Rectal smooth muscle tissue (tissue), 1 donor: ENCODE results near the gene SMYD3.

ENCODE experiments used
- H3K27ac ChIP-seq: one replicate; pipeline ENCODE4 v1.7.0; 2013; ENCODE audit warnings: low read depth, low read length, inconsistent platforms
- H3K27me3 ChIP-seq: one replicate; pipeline ENCODE4 v1.7.0; 2013; ENCODE audit warnings: low read length; ENCODE audit not compliant: control insufficient read depth, insufficient read depth
- H3K36me3 ChIP-seq: one replicate; pipeline ENCODE4 v1.7.0; 2013; ENCODE audit warnings: low read length; ENCODE audit not compliant: control insufficient read depth, insufficient read depth
- H3K4me1 ChIP-seq: one replicate; pipeline ENCODE4 v1.7.0; 2013; ENCODE audit warnings: low read length; ENCODE audit not compliant: control insufficient read depth, insufficient read depth
- H3K4me3 ChIP-seq: one replicate; pipeline ENCODE4 v1.7.0; 2013; ENCODE audit warnings: low read length
- H3K9ac ChIP-seq: one replicate; pipeline ENCODE4 v1.7.0; 2013; ENCODE audit warnings: low read length

Gene SMYD3

DNA sequence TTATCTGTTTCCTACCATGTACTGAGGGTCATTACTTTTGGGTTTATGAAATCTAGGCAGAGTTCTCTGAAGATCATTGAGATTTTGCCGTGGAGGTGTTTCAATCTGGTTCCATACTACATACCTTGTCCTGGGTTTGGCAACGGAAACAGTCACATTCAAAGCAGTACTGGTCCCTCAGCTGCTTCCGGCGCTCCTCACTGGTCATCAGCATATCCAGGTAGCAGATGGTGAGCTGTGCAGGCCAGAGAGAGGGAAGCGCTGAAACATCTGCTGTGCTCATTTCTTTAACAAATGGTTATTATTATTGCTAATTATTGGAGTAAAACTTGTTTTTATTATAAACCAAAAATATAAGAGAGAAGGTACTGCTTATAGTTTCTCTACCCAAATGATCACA is 591.7 kb downstream of the SMYD3 start:
- Histone ChIP-seq H3K9ac (no peak overlapping the region), H3K4me3 (no peak overlapping the region), H3K4me1 (no peaks in the 10 kb centered on the region), H3K27ac (no peak overlapping the region), H3K36me3 (no peaks in the 10 kb centered on the region), H3K27me3 (no peaks in the 10 kb centered on the region)

DNA sequence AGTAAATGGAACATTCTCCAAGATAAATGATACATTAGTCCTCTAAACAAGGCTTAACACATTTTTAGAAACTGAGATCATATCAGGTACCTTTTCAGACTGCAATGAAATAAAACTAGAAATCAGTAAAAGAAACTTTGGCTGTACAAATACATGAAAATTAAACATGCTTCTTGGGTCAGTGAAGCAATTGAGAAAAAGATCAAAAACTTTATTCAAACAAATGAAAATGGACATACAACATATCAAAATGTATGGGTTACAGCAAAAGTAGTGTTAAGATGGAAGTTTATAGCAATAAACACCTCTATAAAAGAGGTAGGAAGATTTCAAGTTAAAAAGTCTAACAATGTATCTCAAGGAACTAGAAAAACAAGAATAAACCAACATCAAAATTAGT is 598.5 kb downstream of the SMYD3 start:
- Histone ChIP-seq H3K36me3 (no peaks in the 10 kb centered on the region), H3K4me3 (no peak overlapping the region), H3K27ac (no peak overlapping the region), H3K9ac (no peak overlapping the region), H3K27me3 (no peaks in the 10 kb centered on the region), H3K4me1 (no peaks in the 10 kb centered on the region)

DNA sequence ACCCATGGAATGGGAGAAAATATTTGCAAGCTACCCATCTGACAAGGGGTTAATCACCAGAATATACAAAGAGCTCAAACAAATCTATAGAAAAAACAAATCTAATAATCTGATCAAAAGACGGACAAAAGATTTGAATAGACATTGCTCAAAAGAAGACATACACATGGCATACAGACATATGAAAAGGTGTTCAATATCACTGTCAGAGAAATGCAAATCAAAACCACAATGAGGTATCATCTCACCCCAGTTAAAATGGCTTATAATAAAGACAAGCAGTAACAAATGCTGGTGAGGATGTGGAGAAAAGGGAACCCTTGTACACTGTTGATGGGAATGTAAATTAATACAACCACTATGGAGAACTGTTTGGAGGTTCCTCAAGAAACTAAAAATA is 600.9 kb downstream of the SMYD3 start:
- Histone ChIP-seq H3K4me1 (no peaks in the 10 kb centered on the region), H3K36me3 (no peaks in the 10 kb centered on the region), H3K9ac (no peak overlapping the region), H3K27me3 (no peaks in the 10 kb centered on the region), H3K27ac (no peak overlapping the region), H3K4me3 (no peak overlapping the region)

DNA sequence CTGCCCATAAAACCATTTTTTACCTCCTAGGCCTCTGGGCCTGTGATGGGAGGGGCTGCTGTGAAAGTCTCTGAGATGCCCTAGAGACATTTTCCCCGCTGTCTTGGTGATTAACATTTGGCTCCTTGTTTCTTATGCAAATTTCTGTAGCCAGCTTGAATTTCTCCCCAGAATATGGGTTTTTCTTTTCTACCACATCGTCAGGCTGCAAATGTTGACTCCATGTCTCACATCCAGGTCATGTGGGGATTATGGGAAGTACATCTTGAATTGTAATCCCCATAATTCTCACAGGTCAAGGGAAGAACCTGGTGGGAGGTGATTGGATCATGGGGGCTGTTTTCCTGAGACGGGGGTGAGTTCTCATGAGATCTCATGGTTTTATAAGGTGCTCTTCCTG is 603.2 kb downstream of the SMYD3 start:
- H3K4me3 ChIP-seq, result no peak overlapping the region
- no peaks in the 10 kb centered on the region for H3K27me3 ChIP-seq
- H3K36me3 ChIP-seq, result no peaks in the 10 kb centered on the region
- H3K9ac ChIP-seq, result no peak overlapping the region
- H3K4me1 ChIP-seq, result no peaks in the 10 kb centered on the region
- no peak overlapping the region for H3K27ac ChIP-seq

DNA sequence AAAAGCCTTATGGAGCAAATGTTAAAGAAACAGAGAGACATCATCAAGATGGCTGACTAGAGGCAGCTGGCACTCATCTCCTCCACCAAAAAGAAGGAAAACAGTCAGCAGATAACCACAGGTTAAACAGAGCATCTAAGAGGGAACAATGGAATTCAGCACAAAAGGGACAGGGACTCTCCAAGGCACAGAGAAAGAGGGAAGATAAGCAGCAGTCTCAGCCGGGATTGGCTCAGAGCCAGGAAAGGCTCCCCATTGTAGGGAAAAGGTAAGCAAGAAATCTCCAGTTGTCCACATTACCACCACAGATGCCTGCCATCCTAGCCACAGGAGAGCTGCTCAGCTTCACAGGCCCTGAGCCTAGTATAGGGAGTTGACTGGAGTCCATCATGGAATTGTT is 605.5 kb downstream of the SMYD3 start:
- H3K36me3 ChIP-seq, result no peaks in the 10 kb centered on the region
- no peaks in the 10 kb centered on the region for H3K27me3 ChIP-seq
- H3K4me1 ChIP-seq, result no peaks in the 10 kb centered on the region
- H3K27ac ChIP-seq, result no peak overlapping the region
- no peak overlapping the region for H3K9ac ChIP-seq
- no peak overlapping the region for H3K4me3 ChIP-seq

DNA sequence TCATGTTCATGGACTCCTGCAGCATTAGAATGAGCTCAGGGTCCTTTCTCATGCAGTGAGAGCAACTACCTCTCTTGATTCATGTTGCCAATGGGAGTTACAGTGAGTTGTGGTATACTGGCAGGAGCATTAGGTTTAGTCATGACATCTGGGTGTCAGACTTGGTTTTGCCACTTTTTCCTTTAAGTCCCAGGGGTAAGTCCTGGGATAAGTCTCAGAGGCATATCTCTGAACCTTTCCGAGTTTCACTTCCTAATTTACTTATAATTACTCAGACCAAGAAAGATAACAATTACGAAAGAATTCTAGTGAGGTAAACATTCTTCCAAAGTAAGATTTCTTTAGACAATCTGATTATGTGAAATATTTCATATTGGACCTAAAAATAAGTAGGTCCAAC is 606.0 kb downstream of the SMYD3 start:
- no peak overlapping the region for H3K4me3 ChIP-seq
- H3K4me1 ChIP-seq, result no peaks in the 10 kb centered on the region
- no peak overlapping the region for H3K27ac ChIP-seq

DNA sequence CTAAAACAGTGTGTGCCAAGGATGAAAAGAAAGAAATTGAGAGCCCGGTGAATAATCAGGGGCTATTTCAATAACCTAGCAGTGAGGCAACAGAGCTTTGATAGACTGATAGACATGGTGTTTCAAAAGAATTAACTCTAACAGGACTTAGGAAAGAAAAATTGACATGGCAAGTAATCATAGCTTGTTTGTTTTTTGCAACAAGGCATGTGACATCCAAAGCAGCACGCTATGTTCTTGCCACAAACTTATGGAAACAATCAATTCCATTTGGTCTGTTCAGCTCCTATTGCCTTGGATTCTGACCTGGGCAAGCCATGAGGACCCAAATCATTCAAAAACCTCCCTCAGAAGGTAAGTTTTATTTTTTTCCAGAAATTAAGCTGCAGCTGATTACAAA is 608.5 kb downstream of the SMYD3 start:
- Histone ChIP-seq H3K27me3 (no peaks in the 10 kb centered on the region), H3K9ac (no peak overlapping the region), H3K36me3 (no peaks in the 10 kb centered on the region), H3K4me3 (no peak overlapping the region), H3K27ac (no peak overlapping the region), H3K4me1 (no peaks in the 10 kb centered on the region)

More for the DNA sequence above, 606.0 kb downstream of the SMYD3 start:
- H3K9ac ChIP-seq, result no peak overlapping the region
- no peaks in the 10 kb centered on the region for H3K27me3 ChIP-seq
- no peaks in the 10 kb centered on the region for H3K36me3 ChIP-seq

DNA sequence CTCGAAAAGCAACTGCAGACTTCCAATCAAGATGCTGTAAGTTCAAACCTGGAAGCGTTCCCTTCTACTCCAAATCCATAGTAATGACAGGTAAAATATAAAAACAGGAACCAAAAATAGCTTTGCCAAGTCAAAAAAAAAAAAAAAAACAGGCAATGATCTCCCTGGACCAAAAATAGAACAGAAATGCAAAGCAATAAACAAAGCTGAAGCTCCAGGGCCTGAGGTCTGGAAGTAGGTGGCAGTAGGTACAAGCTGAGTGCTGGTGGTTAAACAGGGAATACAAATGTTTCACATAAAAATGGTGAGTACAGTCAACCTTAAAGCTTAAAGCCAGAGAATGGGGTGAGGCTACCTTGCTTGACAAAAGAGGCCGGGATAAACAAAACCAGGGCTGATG is 610.8 kb downstream of the SMYD3 start:
- H3K4me3 ChIP-seq, result no peak overlapping the region

DNA sequence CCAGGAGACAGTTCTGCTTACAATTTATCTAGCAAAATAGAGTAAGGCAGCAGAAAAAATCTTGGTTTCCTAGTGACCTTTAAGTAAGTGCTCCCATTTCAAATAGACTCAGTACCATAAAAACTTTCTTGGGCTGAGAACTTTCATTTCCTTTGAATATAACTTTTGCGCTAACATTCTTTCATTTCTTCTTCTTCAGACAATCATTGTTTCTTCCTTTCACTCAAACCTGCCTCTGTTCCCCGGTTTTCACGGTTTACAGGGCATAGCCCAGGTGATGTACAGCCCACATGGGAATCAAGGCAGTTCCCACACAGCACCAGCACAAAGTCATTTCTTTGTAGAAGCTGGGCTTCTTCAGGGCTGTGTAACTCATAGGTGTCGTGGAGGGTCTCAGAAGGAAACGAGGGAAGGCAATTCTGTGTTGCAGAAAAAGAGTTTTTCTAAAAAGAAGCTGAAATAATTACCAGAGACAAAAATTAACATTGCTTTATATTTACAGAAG is 611.6 kb downstream of the SMYD3 start:
- H3K4me1 ChIP-seq, result no peaks in the 10 kb centered on the region
- no peak overlapping the region for H3K4me3 ChIP-seq
- H3K27ac ChIP-seq, result no peak overlapping the region
- no peak overlapping the region for H3K9ac ChIP-seq
- no peaks in the 10 kb centered on the region for H3K27me3 ChIP-seq
- H3K36me3 ChIP-seq, result no peaks in the 10 kb centered on the region

More for the DNA sequence above, 610.8 kb downstream of the SMYD3 start:
- H3K27ac ChIP-seq, result no peak overlapping the region
- no peak overlapping the region for H3K9ac ChIP-seq
- H3K27me3 ChIP-seq, result no peaks in the 10 kb centered on the region
- no peaks in the 10 kb centered on the region for H3K36me3 ChIP-seq
- H3K4me1 ChIP-seq, result no peaks in the 10 kb centered on the region

DNA sequence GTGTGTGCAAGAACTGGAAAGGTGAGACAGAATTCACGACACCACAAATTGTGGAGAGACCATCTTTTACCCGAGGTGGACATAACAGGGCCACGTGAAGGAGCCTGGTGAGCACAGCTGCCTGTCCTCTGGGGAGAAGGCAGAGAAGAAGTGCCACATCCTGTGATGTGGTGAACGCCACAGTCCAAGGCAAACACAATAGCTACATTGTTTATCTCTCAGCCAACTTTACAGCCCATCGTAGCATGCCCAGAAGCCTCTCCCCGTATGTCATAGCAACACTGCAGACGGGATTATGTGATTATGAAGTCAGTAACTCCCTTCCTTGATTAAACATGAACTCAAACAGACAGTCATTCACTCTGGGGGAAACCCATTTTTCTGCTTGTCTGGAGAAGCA is 612.2 kb downstream of the SMYD3 start:
- H3K4me3 ChIP-seq, result no peak overlapping the region
- no peak overlapping the region for H3K27ac ChIP-seq
- H3K36me3 ChIP-seq, result no peaks in the 10 kb centered on the region
- no peaks in the 10 kb centered on the region for H3K27me3 ChIP-seq
- no peak overlapping the region for H3K9ac ChIP-seq
- no peaks in the 10 kb centered on the region for H3K4me1 ChIP-seq

DNA sequence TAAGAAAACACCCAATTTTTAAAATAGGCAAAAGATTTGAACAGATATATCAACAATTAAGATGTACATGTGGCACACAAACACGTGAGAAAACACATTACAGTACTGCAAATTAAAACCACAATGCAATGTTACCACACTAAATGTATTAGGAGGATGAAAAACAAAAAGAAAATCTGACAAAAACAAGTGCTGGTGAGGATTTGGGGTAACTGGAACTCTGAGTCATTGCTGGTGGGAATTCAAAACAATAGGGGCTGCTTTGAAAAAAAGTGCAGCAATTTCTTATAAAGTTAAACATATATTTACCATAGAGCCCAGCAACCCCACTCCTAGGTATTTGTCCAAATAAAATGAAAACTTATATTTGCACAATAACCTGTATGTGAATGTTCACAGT is 614.1 kb downstream of the SMYD3 start:
- H3K9ac ChIP-seq, result no peak overlapping the region
- no peak overlapping the region for H3K27ac ChIP-seq
- H3K4me3 ChIP-seq, result no peak overlapping the region
- no peaks in the 10 kb centered on the region for H3K4me1 ChIP-seq
- no peaks in the 10 kb centered on the region for H3K27me3 ChIP-seq
- no peaks in the 10 kb centered on the region for H3K36me3 ChIP-seq

DNA sequence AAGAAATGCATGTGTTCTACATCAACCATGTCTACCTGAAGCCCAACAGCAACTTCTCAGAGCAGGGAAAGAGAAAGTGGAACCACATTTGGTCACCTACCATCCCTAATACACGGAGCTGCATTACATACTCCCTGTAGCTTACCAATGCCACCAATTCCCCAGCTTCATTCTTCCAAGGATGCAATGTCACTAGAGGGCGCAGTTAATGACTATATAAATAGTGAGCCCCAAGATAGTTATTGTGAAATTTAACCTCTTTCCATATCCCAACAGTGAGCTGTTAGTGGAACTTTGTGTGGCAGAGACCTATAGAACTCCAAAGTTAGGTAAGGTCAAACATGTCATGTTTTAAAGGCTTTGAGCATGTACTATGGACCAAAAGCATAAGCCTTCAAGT is 618.3 kb downstream of the SMYD3 start:
- Histone ChIP-seq H3K27me3 (no peaks in the 10 kb centered on the region), H3K27ac (no peak overlapping the region), H3K4me3 (no peak overlapping the region)

DNA sequence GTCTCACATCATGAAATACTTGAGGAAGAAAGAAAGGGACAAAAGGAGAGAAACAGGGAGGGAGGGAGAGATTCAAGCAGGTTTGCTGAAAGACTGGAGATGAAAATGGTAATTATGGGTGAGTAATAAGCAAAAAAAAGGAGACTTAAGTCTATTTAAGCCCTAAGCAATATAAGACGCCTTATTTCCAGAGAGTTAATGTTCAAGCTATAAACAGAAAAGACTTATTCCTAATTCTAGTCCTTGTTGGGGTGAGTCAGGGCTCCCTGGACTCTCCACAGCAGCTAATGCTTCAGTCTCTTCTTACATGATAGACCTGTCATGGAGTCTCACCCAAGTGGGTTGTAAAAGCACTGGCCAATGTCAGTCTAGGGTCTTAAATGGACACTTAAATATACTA is 619.2 kb downstream of the SMYD3 start:
- H3K27me3 ChIP-seq, result no peaks in the 10 kb centered on the region
- no peaks in the 10 kb centered on the region for H3K36me3 ChIP-seq
- no peak overlapping the region for H3K4me3 ChIP-seq
- H3K9ac ChIP-seq, result no peak overlapping the region
- no peak overlapping the region for H3K27ac ChIP-seq
- H3K4me1 ChIP-seq, result no peaks in the 10 kb centered on the region

More for the DNA sequence above, 618.3 kb downstream of the SMYD3 start:
- Histone ChIP-seq H3K36me3 (no peaks in the 10 kb centered on the region), H3K4me1 (no peaks in the 10 kb centered on the region), H3K9ac (no peak overlapping the region)
